Right renal cortex interstitium (tissue), 3 donors: Measurements from ENCODE around the gene IRF1. TPM values are rescaled to one million over a fixed set of nuclear protein-coding genes. Genes with fewer than 3 reads are reported as not detected.

Experiments
- DNase-seq, 3 donors: peaks; one replicate each; pipeline ENCODE4 v3.0.0-alpha.2; 2013; ENCODE audit warnings: low read depth in 3 of 3, low spot score in 2 of 3
- polyA plus RNA-seq, 3 donors: library from polyadenylated mRNA; unstranded; fragments of 120-200 nt; gene quantifications; one replicate each; pipeline ENCODE4 v1.2.1, GENCODE V29; 2013; ENCODE audit not compliant: insufficient read length in 3 of 3

The IRF1 gene
- polyA plus RNA-seq, 3 donors: 15.1 to 21.4 (median 18.2) TPM

DNA sequence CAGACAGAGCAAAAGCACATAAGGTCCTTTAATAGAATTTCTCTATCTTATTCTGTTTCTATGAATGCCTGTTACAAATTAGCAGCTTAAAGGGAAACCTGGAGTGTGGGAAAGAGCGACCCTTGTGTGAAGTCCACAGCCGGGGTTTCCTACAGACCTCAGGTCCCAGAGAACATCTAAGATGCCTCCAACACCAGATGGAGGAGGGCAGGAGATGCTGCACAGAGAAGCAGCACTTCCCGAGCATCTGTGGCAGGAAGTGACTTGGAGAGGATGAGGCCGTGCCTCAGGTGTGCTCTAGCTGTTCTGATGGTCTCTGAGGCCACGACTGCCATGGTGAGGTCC, 26.8 kb downstream of the IRF1 start:
- no peak for DNase-seq

DNA sequence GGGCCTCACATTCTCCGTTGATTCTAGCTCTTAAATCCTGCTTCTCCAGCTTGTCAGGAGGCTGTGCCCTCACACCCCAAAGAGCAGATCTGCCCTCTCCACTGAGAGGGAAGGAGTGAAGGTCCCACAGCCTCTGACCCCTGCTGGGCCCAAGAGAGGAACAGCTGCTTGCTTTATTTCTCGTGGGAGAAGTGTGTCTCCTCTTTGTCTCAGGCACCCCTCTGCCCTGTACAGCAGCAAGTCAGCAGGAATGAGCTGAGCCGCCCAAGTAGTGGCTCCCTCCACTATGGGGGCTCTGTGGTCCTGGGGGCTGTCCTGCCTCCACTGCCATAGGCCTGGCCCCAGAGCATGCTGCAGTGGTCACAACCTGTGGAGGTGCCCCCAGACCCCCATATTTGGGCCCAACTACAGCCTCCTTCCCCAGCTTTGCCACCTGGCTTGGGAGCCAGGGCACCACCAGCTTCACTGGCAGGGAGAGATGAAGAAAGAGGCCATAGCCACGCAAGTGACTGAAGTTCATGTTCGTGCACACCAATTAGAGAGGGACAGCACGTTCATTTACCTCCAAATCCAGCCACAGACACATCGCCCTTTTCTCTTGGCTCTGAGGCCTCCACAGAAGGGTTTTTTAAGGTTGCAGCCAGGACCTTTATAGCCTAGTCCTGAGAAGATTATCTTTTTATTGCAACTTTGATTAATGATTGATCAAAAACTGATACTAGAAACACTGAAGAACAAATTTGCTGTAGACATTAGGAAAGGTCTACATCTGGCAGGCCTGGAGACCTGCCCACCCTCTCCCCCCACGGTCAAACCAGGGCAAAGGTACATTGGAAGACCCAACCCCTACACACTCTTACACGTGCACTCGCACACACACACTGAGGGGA, 27.5 kb downstream of the IRF1 start:
- DNase-seq: no peak

DNA sequence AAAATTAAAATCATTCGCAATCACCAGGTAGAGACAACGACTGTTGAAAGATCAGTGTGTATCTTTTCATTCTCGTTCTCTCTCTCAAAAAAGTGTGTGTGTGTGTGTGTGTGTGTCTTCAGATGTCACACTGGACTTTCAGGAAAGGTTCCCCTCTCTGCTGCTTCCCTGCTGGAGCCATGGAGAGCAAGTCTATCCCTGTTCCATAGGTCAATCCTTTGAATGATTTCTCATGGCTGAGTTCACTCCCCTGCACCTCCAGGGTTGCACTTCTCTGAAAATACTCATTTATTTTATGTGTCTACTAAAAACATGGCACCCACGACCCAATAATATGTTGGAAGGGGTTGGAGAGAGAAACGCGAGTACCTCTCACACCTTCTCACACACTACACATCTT, 28.2 kb downstream of the IRF1 start:
- no peak for DNase-seq

DNA sequence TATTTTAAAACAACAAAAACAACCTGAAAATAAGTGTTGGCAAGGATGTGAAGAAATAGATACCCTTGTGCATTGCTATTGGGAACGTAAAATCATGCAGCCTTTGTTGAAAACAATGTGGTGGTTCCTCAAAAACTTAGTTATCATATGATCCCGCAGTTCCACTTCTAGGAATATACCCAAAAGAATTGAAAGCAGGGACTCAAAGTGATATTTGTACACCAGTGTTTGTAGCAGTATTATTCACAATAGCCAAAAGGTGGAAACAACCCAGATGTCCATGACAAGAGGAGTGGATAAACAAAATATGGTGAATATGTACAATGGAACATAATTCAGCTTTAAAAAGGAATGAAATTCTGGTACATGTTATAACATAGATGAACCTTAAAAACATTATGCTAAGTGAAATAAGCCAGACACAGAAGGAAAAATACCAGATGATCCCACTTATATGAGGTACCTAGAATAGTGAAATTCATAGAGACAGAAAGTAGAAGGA, 29.0 kb downstream of the IRF1 start:
- no peak for DNase-seq

DNA sequence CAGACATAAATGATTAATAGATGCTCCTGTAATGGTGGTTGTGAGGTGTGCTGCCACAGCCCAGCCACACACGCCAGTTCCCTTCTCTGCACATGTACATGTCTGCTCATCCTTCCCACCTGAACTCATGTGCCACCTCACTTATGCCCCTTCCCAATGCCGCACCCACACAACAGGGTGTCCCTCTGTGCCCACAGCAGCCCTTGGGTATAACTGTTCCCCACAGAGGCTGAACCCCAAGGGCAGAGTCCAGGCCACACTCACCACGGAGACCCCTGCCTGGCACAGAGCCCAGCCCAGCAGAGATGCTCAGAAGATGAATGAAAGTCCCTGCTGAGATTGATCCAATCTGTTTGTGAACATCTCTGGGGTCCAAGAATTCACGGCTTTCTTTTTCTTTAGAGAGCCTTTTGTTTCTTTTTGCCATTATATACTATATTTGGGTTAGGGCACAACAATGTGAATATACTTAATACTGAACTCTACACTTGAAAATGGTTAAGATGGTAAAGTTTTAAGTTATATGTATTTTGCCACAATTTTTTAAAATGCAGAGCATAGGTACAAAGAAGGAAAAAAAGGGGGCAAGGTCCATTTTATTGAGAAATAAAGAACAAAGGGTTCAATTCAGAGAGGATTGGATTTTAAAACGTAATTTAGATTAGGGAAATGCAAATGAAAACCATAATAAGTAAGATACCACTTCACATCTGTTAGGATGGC, 29.6 kb downstream of the IRF1 start:
- no peak for DNase-seq

DNA sequence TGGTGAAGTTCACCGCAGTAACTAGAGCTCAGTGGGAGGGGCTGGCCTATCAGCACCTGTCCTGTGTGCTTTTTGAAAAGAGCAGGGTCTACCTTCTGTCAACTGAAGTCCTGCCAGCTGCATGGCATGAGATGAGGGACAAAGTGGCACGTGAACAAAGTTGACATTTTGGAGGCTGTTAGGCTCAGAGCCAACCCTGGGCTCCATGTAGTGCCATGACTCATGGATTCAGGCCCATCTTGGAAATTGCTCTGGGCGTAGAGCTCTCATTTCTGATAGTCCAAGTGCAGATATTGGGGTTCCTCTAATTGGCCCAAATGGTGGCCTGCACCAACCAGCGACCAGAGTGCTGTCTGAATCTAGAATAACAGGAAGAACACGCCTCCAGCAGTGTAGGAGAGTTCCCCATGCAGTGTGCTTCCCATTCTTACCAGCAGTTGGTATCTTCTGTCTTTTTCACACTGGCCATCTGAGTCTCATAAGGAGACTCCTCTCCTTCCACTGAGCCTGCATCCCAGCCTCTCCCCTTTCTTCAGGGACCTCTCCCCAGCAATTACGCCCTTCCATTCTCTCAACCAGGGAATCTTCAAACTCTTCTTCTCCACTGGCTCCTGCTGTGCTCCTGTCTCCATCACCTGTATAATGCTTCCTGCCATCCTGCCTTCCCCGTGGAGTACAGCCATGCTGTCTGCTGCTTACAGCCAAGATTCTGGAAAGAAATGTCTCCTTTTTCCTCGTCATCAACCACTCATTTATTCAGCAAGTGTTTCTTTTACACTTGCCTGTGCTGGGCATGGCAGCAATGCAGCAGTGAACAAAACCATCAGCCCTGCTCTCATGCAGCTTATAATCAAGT, 30.4 kb downstream of the IRF1 start:
- no peak for DNase-seq

DNA sequence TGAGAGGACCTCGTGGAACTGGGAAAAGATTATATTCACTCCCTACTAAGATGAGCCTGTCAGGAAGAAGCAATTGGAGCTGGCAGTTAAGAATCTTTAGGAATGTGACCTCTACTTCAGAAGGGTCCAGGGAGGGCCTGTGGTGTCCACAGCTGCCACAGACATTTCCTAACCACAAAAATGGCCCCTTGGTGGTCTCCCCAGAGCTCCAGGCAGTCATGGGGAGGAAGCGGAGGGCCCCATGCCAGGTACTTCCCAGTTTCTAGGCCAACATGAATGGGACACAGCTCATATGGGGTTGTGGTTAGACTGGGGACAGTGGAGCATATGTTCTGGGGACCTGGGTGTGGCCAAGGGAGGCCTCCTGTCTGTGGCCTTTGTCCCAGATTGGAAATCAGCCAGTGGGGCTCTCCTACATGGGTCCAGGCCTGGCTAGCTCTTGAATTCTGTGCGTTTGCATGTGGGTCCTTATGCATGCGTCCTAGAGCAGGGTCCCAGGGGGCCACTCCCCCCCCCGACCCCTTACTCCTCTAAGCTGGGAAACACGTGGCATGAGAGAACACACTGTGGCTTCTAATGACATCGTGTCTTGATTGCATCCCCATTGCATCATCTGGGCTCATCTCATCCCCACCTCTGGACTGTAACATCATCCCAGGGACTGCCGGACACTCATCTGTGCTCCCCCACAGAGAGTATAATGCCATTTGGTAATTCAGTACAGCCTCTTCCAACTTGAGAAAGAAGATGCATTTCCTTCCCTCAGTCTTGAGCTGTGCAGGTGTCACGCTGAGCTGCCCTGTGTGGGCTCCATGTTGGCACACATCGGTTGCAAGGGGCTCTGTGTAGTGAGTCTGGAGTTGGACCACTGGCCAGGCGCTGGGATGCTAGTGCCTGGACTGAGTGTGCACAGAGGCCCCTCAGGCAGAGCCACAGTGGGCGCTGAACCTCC, 31.3 kb downstream of the IRF1 start:
- no peak for DNase-seq

DNA sequence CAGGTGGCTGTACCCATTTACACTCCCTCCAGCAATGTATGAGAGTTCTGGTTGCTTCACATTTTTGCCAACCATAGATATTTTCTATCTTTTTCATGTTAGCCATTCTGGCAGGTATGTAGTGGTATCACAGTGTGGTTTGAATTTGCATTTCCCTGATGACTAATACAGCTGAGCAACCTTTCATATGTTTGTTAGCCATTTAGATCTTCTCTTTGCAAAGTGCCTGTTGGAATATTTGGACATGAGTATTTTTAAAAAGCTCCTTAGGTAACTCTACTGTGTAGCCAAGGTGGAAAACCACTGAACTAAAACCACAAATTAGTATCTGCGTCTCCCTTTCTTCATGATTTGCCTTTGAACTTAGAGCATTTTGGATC, 31.9 kb downstream of the IRF1 start:
- no peak for DNase-seq

DNA sequence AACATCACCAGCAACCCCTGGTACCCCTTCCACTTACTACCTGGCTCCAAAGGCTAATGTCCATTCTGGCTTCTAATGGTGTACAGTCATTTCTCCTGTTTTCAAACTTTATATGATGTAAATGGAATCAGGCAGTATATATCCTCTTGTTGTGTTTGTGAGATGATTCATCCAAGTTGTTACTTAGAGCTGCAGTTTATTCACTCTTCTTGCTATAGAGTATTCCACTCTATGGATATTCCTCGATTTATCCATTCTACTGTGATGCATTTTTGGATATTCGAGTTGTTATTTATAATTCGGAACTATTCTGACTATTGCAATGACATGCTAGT, 32.4 kb downstream of the IRF1 start:
- no peak for DNase-seq

DNA sequence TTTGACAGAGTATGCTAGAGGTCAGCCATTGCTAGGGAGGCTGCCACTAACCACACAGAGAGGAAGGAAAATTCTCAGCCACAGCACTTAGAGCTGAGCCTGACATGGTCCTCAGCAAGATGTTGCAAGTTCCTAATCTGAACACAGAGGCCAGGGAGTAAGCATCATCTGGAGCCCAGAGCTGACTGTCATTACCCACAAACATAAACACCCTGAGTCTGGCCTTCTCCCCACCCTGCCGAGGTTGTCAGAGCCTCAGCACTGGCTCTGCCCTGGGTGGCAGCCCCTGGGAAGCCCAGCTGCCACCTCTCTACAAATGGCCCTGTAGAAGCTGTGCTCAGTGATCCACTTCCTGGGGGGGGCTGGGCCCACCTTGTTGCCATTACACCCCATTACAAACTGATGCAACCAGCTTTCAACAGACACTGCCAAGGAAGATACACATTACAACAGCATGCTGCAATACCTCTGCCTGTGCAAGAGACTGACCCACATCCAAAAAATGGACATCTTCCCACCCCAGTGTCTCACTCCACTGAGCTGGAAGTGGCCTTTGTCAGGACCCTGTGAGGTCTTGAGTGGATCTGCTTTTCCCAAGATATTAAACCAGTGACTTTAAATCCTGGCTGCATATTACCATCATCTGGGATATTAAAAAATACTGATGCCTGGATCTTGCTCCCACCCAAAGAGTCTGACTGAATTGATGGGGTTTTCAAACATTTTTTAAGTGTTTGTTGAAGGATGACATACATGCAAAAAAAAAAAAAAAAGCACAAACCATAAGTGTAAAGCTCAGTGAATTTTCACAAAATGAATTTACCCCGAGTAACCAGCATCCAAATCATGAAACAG, 33.0 kb downstream of the IRF1 start:
- no peak for DNase-seq

DNA sequence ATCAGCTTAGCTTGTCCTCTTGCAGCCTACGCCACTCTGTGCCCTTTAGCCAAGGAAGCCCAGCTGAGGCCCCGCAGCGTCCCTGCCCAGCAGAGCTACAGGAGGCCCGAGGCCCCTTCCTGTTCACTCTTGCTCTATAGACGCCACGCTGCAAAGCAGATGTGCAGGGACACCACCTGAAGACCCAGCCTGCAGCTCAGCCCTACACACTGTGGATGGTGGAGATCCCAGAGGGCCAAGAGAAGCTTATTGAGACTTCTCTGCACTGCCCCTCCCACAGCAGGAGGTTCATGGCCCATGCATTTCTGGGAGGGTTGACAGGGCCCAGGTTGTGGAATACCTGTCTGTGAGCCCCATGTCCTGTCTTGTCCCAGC, 33.6 kb downstream of the IRF1 start:
- no peak for DNase-seq

DNA sequence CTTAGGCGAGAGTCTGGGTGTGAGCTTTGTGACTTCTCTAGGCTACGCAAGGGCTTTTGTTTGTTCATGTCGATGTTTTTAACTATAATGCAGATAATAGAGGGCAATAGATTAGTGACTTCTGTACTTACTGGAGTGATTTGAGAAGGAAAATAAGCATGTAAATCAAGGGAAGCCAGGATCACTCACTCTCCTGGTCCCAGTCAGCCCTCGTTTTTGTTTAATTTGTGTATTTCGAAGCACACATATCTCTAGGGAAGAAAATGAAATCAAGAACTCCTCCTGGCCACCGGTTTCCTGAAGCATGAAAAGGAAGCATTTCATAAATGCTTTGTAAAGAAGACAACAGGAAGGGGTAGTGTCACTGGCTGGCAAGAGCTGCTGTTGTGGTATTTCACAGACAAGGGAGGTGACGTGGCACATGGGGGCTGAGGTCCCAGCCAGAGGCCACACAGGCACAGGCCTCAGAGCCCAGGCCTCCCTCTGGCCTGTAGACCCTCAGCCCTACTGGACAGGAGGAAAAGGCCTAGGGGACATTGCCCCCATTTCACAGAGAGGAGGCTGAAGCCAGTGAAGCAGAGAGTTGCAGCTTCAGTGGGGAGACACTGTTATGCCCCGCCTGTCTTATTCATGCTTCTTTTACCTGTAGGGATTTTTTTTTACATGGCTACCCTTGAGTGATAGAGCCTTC, 34.1 kb downstream of the IRF1 start:
- no peak for DNase-seq

DNA sequence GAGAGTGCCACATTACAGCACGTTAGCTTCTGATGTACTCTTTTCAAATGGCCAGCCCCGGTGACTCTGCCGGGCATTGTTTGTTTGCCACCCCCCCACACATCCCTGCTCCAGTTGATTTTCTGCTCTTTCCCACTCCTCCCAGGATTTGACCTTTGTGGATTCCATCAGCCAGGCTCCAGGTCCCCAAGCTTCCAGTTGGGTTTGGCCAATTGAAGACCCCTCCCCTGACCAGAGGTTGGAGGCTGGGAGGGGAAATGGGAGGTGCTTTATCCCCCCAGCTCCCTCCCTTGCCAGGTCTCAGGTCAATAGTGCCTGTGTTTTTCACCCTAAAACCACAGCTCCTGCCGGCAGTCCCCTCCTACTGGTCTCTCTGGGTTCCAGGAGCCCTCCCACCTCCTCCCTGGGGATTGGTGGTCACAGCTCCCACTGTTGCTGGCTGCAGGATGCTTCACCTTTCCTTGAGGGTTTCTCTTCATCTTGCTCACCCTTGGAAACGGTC, 34.9 kb downstream of the IRF1 start:
- DNase-seq: no peak

DNA sequence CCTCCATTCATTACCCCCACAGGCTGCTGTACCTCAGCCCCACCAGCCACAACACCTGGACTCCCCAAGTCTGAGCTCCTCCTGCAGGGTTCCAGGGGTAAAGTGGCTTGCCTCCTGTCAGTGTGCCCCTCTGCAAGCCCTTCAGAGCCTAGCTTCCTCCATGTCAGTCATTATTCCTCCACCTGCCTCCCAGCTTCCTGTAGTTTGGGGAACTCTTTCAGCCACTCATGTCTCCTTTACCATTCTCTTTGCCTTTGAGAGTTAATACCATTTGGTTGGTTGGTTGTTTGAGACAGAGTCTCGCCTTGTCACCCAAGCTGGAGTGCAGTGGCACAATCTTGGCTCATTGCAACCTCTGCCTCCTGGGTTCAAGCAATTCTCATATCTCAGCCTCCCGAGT, 36.2 kb downstream of the IRF1 start:
- no peak for DNase-seq

DNA sequence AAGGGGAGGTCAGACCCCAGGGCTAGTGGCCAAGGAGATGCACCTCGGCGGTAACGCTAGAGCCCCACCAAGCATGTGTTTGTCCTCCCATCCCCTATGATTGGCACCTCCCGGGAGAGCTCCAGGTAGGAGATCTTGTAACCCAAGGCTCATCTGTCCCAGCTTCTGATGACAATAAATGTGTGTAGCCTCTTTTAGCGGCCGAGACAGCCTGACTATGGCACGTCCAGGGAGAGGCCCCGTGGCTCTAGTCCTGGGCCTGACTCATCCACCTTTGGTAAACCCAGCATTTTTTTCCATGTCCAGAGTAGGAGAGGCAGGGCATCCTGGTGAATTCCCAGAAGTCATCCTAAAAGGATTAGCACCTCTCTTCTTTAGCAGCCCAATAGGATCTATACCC, 39.2 kb downstream of the IRF1 start:
- DNase-seq: no peak

DNA sequence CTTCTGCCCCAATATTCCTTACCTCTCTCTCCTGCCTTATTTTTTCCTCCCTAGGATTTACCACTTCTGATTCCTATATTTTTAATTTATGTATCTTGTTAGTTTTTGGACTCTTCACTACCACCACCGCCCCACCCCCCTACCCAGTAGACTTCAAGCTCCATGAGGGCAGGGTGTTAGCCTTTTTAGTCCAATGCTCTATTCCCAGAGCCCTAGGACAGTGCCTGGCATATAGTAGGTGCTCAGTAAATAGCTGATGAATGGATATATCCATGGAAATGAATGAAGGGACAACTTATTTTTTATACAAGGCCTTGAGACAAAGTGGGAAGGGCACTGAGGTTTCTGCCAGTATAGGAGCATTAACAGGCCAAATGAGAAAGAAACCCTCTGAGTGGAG, 41.5 kb downstream of the IRF1 start:
- no peak for DNase-seq

DNA sequence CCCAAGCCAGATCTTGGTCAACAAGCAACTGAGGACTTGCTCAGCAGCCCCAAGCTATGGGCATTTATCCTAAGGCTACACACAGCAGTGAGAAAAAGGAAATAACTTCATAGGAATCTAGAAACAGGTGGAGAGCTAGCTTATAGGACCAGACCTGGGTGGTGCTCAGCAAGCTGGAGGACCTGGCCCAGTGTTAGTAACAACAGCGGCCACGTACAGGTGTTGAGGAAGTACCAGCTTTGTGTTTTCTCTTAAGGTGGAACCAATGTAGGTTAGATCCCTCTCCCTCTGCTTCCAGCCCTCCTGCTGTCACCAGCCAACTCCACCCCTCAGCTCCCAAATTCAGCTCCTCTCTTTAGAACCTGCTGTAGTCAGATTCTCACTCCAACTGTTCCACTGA, 43.4 kb downstream of the IRF1 start:
- DNase-seq: no peak

DNA sequence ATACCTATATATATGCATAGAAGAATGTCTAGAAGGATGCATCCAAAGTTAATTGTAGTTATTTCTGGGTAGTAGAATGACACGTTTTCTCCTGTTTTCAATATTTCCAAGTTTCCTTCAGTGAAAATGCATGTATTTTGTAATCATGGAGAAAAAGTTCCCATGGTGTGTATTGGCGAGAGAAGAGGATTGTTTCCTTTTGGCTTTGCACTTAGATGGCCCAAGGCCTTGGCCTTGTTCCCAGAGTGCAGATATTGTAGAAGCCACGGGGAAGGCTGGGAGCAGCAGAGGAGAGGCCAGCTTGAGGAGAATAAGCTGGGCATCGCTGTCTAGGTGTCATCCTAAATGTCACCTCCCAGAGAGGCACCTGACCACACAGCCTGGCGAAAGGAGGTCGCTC, 44.0 kb downstream of the IRF1 start:
- DNase-seq: no peak

DNA sequence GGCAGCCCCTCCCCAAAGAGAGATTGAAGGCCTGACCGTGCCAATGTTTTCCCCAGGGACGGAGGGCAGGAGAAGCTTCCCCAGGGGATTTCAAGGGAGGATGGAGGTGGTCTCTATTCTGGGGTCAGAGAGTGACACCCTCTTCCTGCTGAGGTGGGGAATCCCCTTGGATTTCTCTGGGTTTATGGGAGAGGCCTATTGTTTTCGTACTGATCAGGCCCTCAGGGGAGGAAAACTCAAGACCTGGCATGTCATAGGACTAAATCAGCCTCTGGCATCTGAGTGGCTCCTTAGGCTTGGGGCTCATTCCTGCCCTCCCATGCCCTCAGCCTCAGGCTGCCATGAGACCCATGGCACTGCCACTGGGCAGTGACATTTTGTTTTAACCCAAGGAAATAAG, 44.6 kb downstream of the IRF1 start:
- no peak for DNase-seq
